Fibroblast of the aortic adventitia (primary cell): ENCODE measurements around the gene NOL12. TPM values are rescaled to one million over a fixed set of nuclear protein-coding genes. Genes with fewer than 3 reads are reported as not detected.
A peak's percentile ranks its signal among the peaks of the same experiment; 100 is the strongest.

ENCODE experiments used
- DNase-seq: peaks from one replicate; pipeline ENCODE4 v3.0.0-alpha.2; 2010; ENCODE audit warnings: low read depth
- H3K4me3 ChIP-seq: 2 replicates; pipeline ENCODE4 v1.5.1; 2011; ENCODE audit warnings: low read depth, mild to moderate bottlenecking, control low read depth, low read length, moderate library complexity
- total RNA-seq: library from RNA; depleted of rRNA; stranded (reverse); fragments of >200 nt; gene quantifications from 2 replicates; pipeline ENCODE4 v1.2.3, GENCODE V29; 2012; ENCODE audit warnings: low replicate concordance
- TF ChIP-seq, protein P1 (sequence below): IDR thresholded peaks from 2 replicates; pipeline ENCODE4 v1.5.1; 2011; ENCODE audit warnings: mild to moderate bottlenecking, low read length, control low read depth, inconsistent platforms; ENCODE audit not compliant: insufficient read depth

Gene NOL12
- total RNA-seq, 1 donor = 12.7 TPM

DNA sequence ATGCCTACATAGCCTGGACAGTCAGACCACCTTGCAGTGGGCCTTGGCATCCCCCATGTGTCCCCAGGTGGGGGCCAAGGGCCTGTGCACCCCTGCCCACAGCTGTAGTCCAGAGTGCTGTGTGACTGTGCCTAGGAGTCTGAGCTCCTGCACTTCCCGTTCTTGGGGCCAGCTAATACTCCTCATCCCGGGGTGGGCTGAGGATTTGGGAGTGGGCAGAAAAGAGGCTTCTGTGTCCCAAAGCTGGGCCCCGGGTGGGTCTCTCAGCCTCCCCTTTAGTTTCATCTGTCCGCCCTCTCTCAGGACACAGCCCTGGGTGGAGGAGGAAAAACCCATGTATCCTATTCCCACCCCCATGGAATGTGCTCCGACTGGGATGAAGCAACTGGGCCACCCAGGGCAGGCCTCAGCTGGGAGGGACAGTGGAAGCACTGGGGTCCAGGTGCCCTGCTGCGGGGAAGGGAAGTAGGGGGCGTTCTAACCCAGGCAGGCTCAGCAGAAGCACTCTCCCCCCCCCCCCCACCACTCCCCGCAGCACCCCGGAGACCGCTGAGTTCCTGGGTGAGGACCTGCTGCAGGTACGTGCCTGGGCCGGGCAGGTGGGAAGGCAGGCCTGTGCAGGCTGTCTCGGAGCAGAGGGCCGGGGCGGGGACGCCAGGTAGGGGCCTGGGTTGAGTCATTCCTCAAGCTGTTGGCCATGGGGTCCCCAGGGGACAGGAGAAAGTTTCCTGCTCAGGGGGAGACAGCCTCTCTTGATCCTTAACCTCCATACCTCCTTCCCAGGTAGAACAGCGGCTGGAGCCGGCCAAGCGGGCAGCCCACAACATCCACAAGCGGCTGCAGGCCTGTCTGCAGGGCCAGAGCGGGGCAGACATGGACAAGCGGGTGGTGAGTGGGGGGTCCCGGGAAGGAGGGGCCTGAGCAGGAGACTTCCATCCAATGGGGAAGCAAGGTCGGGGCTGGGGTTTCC is 45.3 kb upstream of the NOL12 start:
- H3K4me3 ChIP-seq = peak overlapping the region; percentile 75
- TF ChIP-seq, protein P1, sequence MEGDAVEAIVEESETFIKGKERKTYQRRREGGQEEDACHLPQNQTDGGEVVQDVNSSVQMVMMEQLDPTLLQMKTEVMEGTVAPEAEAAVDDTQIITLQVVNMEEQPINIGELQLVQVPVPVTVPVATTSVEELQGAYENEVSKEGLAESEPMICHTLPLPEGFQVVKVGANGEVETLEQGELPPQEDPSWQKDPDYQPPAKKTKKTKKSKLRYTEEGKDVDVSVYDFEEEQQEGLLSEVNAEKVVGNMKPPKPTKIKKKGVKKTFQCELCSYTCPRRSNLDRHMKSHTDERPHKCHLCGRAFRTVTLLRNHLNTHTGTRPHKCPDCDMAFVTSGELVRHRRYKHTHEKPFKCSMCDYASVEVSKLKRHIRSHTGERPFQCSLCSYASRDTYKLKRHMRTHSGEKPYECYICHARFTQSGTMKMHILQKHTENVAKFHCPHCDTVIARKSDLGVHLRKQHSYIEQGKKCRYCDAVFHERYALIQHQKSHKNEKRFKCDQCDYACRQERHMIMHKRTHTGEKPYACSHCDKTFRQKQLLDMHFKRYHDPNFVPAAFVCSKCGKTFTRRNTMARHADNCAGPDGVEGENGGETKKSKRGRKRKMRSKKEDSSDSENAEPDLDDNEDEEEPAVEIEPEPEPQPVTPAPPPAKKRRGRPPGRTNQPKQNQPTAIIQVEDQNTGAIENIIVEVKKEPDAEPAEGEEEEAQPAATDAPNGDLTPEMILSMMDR = no peak
- DNase-seq = no peak

DNA sequence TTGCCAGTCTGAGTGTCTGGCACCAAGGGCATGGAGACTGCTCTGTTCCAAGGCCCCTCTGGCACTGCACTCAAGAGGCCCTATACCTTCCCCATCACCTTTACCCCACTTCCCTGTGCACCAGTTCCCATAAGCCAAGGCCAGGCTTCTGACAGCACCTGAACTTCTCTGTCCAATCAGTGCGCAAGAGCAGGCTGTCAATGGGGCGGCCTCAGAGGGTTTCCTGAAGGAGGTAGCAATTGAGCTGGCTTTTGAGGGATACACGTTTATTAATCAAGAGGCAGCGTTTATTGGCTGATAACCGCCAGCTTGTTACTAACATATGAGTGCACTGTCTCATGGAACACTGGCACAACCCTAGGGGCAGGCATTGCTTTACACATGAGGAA is 44.6 kb upstream of the NOL12 start:
- TF ChIP-seq, protein P1 = no peak
- H3K4me3 ChIP-seq = no peak overlapping the region
- DNase-seq = no peak

DNA sequence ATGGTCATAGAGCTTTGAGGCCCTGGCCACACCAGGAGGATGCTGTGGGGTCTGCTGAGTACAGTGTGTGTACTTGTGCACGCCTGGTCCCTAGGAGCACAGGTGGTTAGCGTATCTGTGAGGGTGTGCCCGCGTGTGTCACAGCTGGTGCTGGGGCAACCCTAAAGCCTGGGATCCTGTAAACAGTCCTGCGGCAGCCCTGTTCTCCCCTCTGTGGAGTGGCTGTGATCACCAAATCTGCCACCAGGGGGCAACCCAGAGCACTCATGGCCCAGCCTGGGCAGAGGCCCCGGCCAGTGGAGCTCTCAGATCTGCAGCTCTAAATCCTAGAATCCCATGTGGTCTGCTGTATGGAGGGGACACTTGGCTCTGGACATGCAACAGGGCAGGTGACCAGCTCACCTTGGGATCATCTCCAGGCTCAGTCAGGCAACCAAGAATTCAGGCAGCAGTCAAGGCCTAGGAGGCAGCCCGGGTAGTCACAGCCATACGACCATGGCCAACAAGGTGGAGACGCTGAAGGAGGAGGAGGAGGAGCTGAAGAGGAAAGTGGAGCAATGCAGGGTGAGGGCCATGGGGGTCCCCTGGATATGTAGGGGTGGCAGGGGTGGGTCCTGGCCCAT is 42.8 kb upstream of the NOL12 start:
- H3K4me3 ChIP-seq = no peak overlapping the region
- TF ChIP-seq, protein P1 = peak; percentile 95
- peak; percentile 71 for DNase-seq

DNA sequence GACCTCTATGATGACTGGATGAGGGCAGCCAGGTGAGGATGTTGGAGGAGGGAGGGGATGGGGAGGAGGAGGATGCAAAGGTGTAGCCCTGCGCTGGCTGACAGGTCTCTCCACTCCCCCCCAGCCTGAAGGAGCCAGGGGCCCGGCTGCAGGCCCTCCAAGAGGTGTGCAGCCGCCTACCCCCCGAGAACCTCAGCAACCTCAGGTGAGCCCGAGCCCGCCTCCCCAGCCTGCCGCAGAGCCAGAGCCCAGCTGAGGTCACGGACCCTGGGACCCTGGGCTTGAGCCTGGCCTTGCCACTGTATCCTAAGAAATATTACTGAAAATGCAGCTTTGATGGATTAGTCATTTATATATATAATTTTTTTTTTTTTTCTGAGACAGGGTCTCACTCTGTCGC is 38.8 kb upstream of the NOL12 start:
- no peak overlapping the region for H3K4me3 ChIP-seq
- TF ChIP-seq, protein P1 = no peak
- DNase-seq = no peak

DNA sequence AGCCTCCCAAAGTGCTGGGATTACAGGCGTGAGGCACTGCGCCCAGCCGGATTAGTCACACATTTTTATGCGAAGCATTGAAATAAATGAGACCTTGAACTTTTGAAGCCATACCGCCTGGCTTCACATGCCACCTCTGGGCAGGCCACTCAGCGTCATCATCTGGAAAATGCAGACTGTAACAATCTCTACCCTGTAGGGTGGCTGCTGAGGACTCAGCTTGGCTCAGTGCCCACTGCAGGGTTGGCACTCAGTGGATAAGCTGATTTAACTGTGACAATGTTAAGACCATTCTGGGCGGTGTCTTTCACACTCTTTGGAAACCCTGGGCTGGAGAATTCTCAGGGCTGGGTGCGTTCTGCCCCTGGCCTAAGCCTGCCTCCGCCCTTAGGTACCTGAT is 38.2 kb upstream of the NOL12 start:
- DNase-seq = no peak
- no peak overlapping the region for H3K4me3 ChIP-seq
- TF ChIP-seq, protein P1 = no peak

DNA sequence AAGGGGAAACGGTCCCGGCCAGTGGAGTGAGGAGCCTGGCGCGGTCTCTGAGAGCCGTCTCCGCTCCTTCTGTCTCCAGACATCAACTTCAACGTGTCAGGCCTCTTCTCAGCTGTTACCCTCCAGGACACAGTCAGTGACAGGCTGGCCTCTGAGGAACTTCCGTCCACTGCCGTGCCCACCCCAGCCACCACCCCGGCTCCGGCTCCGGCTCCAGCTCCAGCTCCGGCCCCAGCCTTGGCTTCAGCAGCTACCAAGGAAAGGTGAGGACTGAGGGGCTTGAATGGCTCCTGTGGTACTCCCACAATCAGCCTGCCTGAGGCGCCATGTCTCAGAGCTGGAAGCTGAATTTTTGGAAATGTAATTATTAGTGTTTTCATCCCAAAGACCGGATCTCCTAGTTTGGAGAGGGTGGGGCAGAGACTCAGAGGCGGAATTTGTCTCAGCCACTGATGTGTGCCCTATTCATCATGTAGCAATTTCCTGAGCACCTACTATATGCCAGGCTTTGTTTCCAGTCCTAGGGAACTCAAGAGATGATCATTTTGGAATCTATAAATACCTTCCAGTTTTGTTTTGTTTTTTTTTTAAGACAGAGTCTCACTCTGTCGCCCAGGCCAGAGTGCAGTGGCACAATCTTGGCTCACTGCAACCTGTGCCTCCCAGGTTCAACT is 35.5 kb upstream of the NOL12 start:
- TF ChIP-seq, protein P1 = no peak
- no peak for DNase-seq
- no peak overlapping the region for H3K4me3 ChIP-seq
